M059J (cell line): Measurements from ENCODE around the gene HEXD. TPM values are rescaled to one million over a fixed set of nuclear protein-coding genes. Genes with fewer than 3 reads are reported as not detected.
A peak's percentile ranks its signal among the peaks of the same experiment; 100 is the strongest.
"Not testable (repeated sequence)": the region's sequence is repeated elsewhere in the genome, so short reads cannot be mapped to it uniquely, and the experiment has no call there.

ENCODE experiments used
- DNase-seq: peaks from one replicate; pipeline ENCODE4 v3.0.0-alpha.2; 2012; ENCODE audit warnings: low read depth
- total RNA-seq: library from RNA; depleted of rRNA; stranded (reverse); fragments of >200 nt; shearing (Covaris generic); gene quantifications from 2 replicates; pipeline ENCODE4 v1.2.3, GENCODE V29; 2014; rRNA removed

The HEXD gene
- total RNA-seq, result 4.6 and 7.3 TPM in 2 replicates

- DNase-seq, result peak; percentile 77
Measured at GRCh38 chr17:82418001-82418986, at the start of gene HEXD, which contains the start of gene OGFOD3. Gene HEXD, plus strand, starts transcription at chr17:82418347. Its CDS starts 1,453 bp downstream, at chr17:82419800. Gene OGFOD3, minus strand, starts transcription at chr17:82418586. Its CDS starts 101 bp downstream, at chr17:82418485.

GRCh38 chr17:82369211-82369610 is 48.9 kb upstream of the HEXD start:
- DNase-seq, result no peak

GRCh38 chr17:82370471-82371332 is 47.4 kb upstream of the HEXD start:
- peak; percentile 18 for DNase-seq

- no peak for DNase-seq
Measured at GRCh38 chr17:82371333-82372248, 46.6 kb upstream of the HEXD start, which contains the start of gene UTS2R. Gene UTS2R, plus strand, starts transcription at chr17:82371765. Its CDS starts 2,560 bp downstream, at chr17:82374325.

- no peak for DNase-seq
Measured at GRCh38 chr17:82372249-82373071, 45.7 kb upstream of the HEXD start.

- not testable (repeated sequence) for DNase-seq
Measured at GRCh38 chr17:82373072-82373452, 45.1 kb upstream of the HEXD start.

GRCh38 chr17:82373731-82374625 is 44.2 kb upstream of the HEXD start:
- no peak for DNase-seq

GRCh38 chr17:82374626-82375331 is 43.4 kb upstream of the HEXD start:
- no peak for DNase-seq

- DNase-seq, result no peak
Measured at GRCh38 chr17:82375359-82376041, 42.6 kb upstream of the HEXD start.

GRCh38 chr17:82376042-82376730 is 42.0 kb upstream of the HEXD start:
- no peak for DNase-seq

- DNase-seq, result not testable (repeated sequence)
Measured at GRCh38 chr17:82377294-82377693, 40.9 kb upstream of the HEXD start.

- no peak for DNase-seq
Measured at GRCh38 chr17:82377924-82378740, 40.0 kb upstream of the HEXD start.

- no peak for DNase-seq
Measured at GRCh38 chr17:82378741-82379021, 39.5 kb upstream of the HEXD start.

- peak; percentile 59 for DNase-seq
Measured at GRCh38 chr17:82380860-82381702, 37.1 kb upstream of the HEXD start.

GRCh38 chr17:82381703-82382009 is 36.5 kb upstream of the HEXD start:
- not testable (repeated sequence) for DNase-seq
